ENCODE measurements around the gene DAB1. TPM values are rescaled to one million over a fixed set of nuclear protein-coding genes. Genes with fewer than 3 reads are reported as not detected.
"Not testable (repeated sequence)": the region's sequence is repeated elsewhere in the genome, so short reads cannot be mapped to it uniquely, and the experiment has no call there.

DAB1 gene
- total RNA-seq, 1 donor from 2014 or later: 0.20 TPM

DNA sequence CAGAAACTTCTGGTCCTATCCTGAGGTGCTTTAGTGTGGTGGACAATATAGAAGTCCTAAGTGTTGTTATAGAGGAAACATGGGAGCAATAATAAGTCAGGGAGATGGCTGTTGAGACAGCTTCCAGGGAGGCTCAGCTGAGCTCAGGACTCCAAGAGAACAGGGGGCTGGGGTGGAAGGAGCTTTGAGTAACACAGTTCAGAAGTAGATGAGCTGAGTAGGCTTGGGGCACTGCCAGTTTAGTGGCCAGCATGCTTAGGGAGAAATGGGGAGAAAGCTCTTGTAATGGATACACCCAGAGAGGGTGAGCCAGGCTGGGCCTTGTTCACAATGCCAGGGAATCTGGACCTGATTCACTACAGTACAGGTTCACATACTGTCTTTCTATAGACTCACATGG, 201.6 kb downstream of the DAB1 start:
- no peak for DNase-seq (ENCODE audit: low read depth)

DNA sequence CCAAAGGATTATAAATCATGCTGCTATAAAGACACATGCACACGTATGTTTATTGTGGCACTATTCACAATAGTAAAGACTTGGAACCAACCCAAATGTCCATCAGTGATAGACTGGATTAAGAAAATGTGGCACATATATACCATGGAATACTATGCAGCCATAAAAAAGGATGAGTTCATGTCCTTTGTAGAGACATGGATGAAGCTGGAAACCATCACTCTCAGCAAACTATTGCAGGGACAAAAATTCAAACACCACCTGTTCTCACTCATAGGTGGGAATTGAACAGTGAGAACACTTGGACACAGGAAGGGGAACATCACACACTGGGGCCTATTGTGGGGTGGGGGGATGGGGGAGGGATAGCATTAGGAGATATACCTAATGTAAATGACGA, 203.0 kb downstream of the DAB1 start:
- DNase-seq (ENCODE audit: low read depth): not testable (repeated sequence)

DNA sequence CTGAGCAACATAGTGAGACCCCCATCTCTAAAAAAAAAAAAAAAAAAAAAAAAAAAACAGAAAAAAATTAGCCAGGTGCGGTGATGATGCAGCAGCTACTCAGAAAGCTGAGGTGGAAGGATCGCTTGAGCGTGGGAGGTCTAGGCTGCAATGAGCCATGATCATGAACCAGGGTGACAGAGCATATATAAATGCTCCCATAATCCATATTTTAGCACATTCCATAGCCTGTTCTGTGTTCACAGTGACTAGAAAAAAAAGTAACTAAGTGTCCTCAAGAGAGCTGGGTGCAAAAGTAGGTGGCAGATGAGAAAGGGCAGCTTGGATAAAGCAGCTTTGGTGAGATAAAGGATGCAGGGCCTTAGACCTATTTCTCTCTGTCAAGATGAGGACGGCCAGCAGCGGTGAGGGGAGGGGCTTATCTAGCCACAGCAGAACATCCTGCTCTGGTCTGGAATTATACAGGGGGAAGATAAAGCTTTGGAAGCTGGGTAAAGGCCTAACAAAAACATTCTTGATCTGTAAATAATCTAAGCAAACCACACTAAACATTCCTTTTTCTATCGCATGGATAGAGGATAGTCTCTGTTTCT, 205.3 kb downstream of the DAB1 start:
- no peak for DNase-seq (ENCODE audit: low read depth)

DNA sequence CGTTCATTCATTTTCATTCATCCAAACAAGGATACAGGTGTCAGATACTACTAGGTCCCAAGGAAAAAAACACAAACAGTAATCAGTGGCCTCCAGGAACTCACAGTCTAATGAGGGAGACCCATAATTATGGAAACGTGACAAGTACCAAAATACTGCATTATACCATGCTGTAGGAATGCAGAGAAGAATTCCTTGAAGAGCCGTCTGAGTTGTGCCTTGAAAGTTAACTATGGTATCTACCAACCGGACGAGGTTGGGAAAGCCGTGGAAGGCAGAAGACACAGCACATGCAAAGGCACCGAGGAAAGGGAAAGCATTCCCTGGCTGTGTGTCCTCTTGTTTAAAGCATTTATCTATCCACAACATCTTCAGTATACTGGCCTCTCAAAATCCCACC, 206.0 kb downstream of the DAB1 start:
- DNase-seq (ENCODE audit: low read depth): no peak

DNA sequence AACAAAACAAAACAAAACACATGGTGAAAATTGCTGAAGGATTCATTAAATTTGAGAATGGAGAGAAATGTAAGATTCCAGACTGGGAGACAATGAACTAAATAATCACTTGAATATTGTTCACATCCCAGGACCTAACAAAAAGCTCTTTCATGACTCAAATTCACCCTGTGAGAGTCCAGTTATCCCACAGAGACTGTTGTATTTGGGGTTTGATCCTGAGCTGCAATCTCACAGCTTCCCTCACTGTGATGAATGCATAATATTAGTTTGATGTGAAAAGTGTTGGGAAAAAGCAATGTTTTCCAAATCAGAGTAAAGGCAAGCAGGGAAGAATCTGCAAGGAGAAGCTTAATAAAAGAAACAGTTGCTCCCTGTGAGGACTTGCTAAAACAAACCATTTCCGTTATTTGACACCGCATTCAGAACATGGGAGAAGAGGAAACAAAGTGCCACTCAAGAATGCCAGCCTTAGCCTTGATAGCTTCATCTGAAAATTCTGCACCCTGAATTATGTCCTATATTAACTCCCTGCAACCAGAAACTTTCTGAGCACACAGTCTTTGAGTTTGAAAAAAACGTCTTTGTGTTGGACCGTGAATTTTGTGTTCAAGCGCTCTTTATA, 208.8 kb downstream of the DAB1 start:
- DNase-seq (ENCODE audit: low read depth): no peak

DNA sequence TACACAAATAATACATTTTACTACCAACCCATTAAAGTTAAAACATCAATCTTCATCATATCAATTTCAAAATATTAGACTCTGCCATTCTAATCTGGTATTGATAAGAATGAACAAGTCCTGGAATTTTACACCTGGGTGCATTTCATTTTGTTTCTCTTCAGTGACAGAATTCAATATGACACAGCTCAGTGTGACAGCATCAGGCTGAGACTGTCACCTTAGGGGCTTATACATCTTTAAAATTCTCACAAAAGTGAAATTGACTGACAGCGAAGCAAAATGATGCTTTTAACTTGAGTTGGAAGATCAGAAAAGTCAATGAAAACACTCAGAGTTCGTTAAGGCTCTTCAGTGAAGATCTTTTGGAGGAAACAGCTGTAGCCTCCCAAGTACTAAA, 213.0 kb downstream of the DAB1 start:
- no peak for DNase-seq (ENCODE audit: low read depth)

DNA sequence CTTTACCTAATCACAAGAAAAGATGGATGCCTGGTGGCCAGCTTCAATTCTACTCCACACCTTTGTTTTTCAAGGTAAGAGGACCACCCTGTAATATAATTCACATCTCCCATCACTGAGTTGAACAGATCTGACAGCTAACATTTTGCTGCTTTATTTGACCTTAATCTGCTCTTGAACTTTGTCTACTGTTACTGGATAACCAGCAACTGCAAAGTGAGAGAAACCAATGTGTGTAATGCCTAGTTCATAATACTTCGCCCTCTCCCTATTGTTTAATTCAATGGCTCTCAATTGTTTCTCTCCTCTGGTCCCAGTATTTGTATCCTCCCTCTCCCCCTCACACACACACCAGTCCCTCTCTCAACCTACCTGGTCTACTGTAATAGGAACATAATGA, 214.4 kb downstream of the DAB1 start:
- no peak for DNase-seq (ENCODE audit: low read depth)

DNA sequence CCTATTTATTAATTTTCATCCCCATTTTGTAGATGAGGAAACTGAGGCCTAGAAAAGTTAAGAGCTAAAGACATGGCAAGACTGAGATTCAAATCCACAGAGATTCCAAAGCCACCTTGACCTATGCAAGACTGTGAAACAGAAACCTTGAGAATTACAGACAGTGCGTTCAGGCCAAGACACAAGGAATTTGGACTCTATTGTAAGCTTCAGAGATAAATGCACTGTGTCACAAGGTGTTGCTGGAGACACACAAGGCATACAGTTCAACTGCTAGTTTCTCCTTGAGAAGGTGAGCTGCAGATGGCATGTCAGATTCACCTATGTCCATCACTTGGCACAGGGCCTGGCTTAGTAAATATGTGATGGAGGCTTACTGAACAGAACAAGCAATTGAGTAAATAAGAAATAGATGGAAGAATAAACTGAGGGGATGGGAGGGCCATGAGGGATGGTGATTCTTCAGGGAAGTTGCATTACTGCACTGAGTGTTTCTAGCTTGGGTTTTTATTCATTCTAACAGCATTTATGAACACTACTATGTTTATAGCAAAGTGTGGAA, 215.0 kb downstream of the DAB1 start:
- DNase-seq (ENCODE audit: low read depth): no peak

DNA sequence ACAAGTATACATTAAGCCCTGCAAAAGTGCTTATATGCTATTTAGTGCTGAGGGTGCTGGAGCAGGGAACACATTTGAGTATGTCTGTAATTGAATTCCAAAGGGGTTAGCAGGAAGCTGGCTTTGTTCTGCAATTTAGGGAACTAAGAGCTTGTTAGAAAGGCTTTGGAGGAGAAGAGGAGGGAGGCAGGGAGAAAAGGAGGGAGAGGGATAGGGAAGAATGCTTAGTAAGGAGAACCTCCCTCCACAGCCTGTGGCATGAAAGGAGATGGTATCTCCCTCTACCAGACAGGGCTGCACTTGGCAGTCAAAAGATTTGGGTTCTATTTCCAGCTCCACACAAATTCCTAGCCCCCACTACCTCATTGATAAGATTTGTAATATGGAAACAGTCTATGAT, 217.8 kb downstream of the DAB1 start:
- DNase-seq (ENCODE audit: low read depth): no peak

DNA sequence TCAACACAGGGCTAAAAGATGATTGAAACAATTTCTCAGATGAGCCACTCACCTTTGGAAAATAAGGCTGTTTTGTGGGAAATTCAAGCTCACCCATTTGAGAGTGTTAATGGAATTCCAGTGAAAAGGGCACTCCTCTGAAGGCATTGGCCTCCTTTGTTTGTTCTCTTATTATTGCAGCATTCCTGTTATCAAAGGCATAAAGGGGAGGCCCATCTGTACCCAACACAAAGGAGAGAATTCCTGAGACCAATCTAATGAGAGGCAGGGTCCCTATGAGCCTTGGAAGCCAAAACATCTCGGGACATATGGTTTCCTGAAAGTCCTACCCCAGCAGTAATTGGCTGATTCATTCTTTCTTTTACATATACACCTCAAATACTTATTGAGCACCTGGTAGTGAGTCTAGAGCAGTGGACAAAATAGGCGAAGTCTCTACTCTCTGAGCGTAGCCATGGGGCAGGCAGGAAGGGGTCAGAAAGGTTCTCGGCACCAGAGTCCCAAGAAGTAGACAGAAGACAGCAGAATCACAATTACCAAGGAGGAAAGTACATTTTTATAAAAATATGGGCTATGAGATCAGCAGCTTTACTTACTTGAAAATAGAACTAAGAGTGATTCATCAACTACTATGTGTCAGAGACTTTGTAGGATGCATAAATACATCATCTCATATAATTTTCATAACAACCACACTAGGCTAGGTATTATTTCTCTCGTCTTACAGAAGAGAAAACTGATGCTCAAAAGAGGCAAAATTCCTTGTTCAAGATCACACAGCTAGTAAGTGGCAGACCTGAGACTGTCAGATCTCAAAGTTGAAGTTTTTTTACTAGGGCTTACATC, 218.7 kb downstream of the DAB1 start:
- no peak for DNase-seq (ENCODE audit: low read depth)

DNA sequence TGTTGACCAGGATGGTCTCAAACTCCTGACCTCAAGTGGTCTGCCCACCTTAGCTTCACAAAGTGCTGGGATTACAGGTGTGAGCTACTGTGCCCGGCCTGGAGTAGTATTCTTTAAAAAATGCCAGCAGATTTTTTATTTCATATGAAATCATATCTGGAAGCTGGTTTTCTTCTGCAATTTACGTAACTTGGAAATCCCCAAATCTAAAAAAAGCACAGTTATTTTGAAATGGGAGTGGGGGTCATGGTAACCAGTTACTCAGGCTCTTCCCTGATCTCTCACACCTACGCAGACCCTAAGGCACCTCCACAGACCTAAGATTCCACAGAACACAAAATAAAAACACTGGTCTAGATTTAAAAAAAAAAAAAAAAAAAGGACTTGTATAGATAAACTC, 219.8 kb downstream of the DAB1 start:
- DNase-seq (ENCODE audit: low read depth): no peak

DNA sequence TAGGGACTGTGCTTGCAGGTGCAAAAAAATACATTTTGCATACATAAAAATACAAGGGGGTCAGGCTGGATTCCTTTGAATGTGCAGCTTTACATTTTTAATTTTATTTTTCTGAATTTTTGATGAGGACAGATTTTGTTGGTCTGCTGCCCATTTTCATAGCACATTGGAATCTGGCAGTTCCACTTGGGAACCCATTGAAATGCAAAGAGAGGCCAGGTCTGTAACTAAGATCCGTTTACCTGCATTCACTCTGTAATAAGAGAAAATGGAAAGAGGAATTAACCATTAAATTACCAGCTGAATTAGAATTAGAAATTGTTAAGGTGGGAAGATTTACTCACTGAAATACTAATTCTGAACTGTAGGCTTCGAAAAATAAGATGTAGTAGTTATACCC, 221.6 kb downstream of the DAB1 start:
- no peak for DNase-seq (ENCODE audit: low read depth)

DNA sequence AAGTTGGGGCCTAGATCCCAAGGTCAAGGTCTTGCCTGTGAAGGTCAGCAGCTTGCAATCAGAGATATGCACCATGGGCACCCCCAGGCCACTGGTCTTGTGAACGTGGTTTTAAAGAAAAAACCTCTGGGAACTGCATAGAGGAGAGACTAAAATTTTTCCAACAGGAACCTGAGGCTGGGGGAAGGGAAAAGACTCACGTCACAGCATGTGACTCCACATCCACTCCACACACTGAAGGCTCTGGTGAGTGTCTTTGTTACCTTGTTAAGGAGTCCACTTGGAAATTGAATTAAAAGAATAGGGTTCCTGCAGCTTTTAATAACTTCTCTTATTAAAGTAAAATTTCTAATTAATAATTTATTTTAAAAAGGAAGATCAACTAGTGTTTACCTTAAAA, 224.9 kb downstream of the DAB1 start:
- no peak for DNase-seq (ENCODE audit: low read depth)

DNA sequence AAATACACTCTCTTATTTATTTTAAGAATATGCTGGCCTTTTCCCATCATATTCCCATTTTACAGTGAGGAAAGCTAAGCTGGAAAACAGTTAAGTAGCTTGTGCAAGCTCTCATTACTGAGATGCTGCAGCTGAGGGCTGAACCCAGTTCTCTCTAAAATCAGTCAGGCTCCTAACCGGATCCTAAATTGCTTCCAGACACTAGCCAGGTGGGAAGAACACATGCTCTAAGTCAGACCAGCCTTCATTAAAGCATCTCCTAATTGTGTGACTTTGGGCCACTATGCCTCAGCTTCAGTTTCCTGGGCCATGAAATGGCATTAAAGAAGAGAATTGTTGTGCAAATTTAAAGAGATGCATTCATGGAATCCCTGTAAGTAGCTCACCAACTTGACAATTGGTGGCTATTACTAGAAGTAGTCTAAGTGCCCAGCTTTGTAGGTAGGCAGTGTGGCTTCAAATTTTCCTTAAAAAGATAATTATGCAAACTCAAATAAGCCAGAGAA, 228.4 kb downstream of the DAB1 start:
- DNase-seq (ENCODE audit: low read depth): no peak

DNA sequence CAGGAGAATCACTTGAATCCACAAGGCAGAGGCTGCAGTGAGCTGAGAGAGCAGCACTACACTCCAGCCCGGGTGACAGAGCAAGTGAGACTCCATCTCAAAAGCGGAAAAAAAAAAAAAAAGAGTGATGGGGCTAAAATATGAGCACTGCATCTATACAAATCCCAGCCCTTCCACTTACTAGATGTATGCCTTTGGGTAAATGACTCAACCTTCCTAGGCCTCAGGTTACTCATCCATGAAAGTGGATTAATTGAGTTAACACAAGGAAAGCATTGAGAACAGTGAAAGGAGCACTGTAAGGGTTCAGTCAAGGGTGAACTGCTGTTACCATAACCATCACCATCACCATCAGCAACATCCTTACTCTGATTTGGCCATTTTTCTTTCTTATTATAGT, 231.6 kb downstream of the DAB1 start:
- DNase-seq (ENCODE audit: low read depth): peak; percentile 62

DNA sequence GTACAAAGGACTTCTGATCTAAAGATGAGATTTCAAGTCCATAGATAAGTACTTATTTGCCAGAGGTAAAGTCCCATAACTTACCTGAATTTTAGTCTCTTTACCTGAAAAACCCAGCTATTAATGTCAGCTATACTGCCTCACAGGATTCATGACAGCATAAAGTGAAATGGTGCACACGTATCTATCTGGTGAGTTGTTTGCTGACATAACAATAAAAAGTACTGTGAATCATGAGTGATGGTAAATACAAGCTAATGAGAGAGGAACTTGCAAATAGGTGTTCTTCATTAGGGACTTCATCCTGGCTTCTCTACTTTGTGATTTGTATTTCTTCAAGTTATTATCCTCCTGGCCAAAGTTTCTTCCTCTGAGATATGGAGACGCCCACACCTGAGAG, 233.0 kb downstream of the DAB1 start:
- no peak for DNase-seq (ENCODE audit: low read depth)

DNA sequence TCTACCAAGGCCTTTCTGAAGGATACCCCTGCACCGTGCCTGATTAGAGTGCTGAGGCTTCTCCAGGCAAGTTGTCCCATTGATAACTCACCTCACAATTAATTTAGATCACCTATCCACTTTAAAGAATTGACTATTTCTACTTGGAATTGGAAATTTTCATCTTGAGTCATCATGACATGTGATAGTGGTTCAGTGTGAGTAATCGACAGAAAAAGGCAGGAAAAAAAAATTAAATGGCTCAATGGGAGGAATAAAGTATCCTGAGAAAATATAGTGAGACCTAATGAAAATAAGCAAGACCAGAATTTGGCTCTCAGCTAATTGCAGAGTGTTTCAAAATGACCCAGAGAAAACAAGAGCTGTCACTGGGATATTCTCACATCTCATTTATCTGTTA, 235.7 kb downstream of the DAB1 start:
- peak; percentile 58 for DNase-seq (ENCODE audit: low read depth)

DNA sequence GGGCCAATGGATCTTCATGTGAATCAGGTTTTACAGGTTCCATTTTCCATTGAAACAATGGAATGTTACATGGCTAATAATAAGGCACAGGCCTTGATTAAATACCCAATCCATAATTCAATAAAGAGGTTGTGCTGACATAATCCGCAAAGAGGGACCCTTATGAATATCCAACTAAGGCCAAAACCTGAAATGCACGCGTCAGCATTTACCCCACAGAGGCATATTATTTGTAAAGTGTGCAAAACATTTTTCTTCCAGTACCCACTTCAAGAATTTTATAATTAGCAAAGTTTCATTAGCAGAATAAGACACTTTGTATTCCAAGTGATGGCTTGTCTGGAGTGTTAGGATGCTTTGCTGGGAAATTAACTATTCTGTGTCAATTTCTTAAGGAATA, 237.4 kb downstream of the DAB1 start:
- DNase-seq (ENCODE audit: low read depth): no peak

DNA sequence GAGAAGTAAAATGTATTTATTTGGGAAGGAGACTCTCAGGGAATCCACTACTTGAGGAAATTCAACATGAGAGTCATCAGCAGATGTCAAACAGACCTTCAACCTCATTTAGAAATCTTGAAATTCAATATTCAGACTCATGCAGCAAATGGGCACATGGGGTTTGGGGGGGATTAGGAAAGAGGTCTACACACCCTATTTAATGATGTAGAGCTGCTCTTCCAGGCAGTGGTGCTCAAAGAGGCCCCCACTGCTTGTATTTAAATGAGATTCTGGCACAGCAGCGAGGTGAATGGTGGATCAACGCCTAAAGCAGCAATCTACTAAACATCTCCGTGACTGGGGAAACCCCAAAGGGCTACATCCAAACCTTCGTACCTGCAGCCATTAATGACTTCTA, 244.9 kb downstream of the DAB1 start:
- no peak for DNase-seq (ENCODE audit: low read depth)

DNA sequence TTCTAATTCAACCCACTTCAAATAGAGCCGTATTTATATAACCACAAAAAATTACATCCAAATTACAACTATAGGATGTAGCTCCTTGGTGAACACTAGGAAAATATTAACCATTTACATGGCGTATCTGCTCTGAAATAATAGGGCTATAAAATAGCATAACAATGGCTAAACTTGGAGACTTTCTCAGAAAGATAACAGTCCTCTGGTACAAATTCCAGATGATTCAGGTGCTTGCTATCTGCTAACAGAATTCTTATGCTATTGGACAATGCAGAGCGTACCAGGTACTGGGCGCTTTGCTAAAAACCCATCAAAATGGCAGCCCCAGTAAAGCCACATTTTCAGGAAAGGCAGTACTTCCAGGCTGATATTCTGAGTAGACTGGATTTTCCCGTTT, 248.4 kb downstream of the DAB1 start:
- no peak for DNase-seq (ENCODE audit: low read depth)

DNA sequence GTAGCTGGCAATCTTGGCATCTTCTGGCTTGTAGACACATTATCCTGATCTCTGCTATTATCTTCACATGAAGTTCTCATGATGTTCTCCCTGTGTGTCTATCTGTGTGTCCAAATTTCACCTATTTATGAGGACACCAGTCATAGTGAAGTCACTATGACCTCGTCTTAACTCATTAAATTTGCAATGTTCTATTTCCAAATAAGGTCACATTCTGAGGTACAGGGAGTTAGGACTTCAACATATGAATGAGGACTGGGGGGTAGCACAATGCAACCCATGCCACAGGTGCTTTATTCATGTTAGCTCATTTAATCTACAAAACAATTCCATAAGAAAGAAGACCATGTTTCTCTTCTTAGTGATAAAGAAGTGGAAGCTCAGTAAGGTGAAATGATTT, 251.8 kb downstream of the DAB1 start:
- no peak for DNase-seq (ENCODE audit: low read depth)

DNA sequence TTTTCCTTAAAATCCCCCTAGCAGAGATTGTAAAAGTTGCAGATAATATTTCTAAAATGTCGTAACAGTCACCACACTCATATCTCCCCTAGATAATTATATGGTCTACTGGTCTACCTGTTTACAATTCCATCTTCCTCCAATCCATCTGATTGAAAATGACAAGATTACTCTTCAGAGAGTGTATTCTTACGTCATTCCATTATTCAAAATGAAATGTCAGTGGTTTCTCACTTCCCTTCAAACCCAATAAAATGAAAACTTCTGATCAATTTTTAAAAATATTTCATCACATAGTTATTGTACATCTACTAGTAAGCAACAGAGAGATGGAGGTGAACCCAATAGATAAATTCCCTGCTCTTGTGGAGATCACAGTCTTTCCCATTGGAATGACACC, 255.9 kb downstream of the DAB1 start:
- DNase-seq (ENCODE audit: low read depth): no peak

DNA sequence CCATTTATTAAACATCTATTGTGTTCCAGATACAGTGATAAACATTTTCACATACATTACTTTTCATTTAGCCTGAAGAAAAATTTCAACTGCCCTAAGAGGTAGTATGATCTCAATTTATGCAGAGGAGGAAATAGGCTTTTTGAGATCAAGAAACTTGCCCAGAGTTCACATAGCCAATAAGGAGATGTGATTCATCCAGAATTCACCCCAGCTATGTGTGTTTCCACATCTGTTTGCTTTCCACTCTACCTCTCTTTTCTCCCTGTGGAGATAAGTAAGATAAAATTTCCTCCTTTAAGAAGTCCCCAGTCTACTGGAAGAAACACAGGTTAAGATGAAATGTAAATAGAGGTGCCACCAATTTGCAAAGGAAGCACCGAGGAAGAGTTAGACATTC, 258.3 kb downstream of the DAB1 start:
- DNase-seq (ENCODE audit: low read depth): peak; percentile 50
